ENCODE data around the gene AARSD1. TPM values are rescaled to one million over a fixed set of nuclear protein-coding genes. Genes with fewer than 3 reads are reported as not detected.

AARSD1 gene
- total and polyA plus RNA-seq, 2 experiments from 2014 or later = 25.7 to 74.4 TPM

DNA sequence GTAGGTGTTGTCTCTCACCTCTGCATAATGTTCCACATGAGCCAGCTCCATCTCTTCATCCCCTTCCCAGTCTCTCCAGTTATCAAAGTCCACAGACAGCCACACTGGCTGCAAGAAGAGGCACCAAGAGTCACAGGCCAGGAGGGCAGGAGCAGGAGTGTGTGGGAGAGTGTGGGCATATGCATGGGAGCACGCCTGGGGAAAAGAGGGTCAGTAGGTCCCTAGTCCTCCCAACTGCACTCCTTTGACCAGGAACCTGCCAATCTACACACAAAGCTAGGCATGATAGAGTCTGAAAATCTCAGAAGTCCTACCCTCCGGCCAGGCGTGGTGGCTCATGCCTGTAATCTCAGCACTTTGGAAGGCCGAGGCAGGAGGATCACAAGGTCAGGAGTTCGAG, 7.3 kb upstream of the AARSD1 start (continued):
- TF ChIP-seq, protein P1, sequence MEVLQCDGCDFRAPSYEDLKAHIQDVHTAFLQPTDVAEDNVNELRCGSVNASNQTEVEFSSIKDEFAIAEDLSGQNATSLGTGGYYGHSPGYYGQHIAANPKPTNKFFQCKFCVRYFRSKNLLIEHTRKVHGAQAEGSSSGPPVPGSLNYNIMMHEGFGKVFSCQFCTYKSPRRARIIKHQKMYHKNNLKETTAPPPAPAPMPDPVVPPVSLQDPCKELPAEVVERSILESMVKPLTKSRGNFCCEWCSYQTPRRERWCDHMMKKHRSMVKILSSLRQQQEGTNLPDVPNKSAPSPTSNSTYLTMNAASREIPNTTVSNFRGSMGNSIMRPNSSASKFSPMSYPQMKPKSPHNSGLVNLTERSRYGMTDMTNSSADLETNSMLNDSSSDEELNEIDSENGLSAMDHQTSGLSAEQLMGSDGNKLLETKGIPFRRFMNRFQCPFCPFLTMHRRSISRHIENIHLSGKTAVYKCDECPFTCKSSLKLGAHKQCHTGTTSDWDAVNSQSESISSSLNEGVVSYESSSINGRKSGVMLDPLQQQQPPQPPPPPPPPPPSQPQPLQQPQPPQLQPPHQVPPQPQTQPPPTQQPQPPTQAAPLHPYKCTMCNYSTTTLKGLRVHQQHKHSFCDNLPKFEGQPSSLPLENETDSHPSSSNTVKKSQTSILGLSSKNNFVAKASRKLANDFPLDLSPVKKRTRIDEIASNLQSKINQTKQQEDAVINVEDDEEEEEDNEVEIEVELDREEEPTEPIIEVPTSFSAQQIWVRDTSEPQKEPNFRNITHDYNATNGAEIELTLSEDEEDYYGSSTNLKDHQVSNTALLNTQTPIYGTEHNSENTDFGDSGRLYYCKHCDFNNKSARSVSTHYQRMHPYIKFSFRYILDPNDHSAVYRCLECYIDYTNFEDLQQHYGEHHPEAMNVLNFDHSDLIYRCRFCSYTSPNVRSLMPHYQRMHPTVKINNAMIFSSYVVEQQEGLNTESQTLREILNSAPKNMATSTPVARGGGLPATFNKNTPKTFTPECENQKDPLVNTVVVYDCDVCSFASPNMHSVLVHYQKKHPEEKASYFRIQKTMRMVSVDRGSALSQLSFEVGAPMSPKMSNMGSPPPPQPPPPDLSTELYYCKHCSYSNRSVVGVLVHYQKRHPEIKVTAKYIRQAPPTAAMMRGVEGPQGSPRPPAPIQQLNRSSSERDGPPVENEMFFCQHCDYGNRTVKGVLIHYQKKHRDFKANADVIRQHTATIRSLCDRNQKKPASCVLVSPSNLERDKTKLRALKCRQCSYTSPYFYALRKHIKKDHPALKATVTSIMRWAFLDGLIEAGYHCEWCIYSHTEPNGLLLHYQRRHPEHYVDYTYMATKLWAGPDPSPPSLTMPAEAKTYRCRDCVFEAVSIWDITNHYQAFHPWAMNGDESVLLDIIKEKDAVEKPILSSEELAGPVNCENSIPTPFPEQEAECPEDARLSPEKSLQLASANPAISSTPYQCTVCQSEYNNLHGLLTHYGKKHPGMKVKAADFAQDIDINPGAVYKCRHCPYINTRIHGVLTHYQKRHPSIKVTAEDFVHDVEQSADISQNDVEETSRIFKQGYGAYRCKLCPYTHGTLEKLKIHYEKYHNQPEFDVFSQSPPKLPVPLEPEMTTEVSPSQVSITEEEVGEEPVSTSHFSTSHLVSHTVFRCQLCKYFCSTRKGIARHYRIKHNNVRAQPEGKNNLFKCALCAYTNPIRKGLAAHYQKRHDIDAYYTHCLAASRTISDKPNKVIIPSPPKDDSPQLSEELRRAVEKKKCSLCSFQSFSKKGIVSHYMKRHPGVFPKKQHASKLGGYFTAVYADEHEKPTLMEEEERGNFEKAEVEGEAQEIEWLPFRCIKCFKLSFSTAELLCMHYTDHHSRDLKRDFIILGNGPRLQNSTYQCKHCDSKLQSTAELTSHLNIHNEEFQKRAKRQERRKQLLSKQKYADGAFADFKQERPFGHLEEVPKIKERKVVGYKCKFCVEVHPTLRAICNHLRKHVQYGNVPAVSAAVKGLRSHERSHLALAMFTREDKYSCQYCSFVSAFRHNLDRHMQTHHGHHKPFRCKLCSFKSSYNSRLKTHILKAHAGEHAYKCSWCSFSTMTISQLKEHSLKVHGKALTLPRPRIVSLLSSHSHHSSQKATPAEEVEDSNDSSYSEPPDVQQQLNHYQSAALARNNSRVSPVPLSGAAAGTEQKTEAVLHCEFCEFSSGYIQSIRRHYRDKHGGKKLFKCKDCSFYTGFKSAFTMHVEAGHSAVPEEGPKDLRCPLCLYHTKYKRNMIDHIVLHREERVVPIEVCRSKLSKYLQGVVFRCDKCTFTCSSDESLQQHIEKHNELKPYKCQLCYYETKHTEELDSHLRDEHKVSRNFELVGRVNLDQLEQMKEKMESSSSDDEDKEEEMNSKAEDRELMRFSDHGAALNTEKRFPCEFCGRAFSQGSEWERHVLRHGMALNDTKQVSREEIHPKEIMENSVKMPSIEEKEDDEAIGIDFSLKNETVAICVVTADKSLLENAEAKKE (CRISPR knock-in tag; IDR thresholded peaks at IDR 0.05) = no peak
- TF ChIP-seq NANOG (IDR thresholded peaks at IDR 0.05; ENCODE audit: borderline replicate concordance) = no peak
- TF ChIP-seq, protein P2, sequence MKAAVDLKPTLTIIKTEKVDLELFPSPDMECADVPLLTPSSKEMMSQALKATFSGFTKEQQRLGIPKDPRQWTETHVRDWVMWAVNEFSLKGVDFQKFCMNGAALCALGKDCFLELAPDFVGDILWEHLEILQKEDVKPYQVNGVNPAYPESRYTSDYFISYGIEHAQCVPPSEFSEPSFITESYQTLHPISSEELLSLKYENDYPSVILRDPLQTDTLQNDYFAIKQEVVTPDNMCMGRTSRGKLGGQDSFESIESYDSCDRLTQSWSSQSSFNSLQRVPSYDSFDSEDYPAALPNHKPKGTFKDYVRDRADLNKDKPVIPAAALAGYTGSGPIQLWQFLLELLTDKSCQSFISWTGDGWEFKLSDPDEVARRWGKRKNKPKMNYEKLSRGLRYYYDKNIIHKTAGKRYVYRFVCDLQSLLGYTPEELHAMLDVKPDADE (IDR thresholded peaks at IDR 0.05) = no peak
- TF ChIP-seq EZH2 (IDR thresholded peaks at IDR 0.05; ENCODE audit: low read depth, unreplicated experiment) = no peak
- TF ChIP-seq POLR2AphosphoS5 (IDR thresholded peaks at IDR 0.05; ENCODE audit: low read depth) = no peak
- no peak for TF ChIP-seq STAT1 (IDR thresholded peaks at IDR 0.05; ENCODE audit: unreplicated experiment)
- TF ChIP-seq EZH2phosphoT487 (IDR thresholded peaks at IDR 0.05; ENCODE audit: unreplicated experiment) = no peak
- no peak for TF ChIP-seq ZNF114 (CRISPR knock-in tag; IDR thresholded peaks at IDR 0.05)
- TF ChIP-seq, protein P3, sequence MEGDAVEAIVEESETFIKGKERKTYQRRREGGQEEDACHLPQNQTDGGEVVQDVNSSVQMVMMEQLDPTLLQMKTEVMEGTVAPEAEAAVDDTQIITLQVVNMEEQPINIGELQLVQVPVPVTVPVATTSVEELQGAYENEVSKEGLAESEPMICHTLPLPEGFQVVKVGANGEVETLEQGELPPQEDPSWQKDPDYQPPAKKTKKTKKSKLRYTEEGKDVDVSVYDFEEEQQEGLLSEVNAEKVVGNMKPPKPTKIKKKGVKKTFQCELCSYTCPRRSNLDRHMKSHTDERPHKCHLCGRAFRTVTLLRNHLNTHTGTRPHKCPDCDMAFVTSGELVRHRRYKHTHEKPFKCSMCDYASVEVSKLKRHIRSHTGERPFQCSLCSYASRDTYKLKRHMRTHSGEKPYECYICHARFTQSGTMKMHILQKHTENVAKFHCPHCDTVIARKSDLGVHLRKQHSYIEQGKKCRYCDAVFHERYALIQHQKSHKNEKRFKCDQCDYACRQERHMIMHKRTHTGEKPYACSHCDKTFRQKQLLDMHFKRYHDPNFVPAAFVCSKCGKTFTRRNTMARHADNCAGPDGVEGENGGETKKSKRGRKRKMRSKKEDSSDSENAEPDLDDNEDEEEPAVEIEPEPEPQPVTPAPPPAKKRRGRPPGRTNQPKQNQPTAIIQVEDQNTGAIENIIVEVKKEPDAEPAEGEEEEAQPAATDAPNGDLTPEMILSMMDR (conservative IDR thresholded peaks at IDR 0.05; ENCODE audit: low read depth in 2 of 2) = no peak
- TF ChIP-seq CREB1 (CRISPR knock-in tag; IDR thresholded peaks at IDR 0.05; ENCODE audit: low read depth) = no peak

All from GM23338 (cell line).